ENCODE data around the gene NTN4.

NTN4 gene

DNA sequence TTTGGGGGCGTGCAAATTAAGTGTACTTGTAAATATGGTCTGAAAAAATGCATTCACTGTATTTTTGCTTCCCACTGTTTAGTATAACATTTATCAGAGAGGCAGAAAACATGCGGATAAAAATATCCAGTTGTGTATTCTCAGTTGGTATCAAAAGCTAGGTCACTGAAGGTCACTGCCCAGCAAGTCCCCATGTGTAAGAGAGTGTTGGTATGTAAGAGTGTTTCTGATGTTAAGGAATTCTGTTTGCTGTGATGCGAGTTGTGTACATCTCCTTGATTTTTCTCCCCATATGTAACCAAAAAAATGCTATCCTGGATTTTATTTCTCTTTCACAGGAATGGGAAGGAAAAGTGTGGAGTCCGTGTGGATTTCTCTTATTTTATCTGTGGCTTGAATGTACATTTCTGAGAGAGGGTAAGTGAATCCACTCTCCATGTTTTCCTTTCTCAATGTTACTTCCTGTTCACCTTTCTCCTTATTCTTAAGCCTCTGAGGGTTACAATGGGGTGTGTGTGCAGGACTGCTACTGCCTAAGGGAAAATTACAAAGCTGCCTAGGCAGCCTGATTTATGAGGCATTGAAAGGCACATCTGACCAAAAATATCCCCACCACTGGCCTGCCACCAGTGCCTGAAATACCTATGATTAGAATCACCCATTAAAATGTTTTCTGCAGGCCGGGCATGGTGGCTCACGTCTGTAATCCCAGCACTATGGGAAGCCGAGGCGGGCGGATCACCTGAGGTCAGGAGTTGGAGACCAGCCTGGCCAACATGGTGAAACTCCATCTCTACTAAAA lies 141.4 kb downstream of the NTN4 start:
- TF ChIP-seq ZFX (IDR thresholded peaks at IDR 0.05): no peak
- TF ChIP-seq CTCF (conservative IDR thresholded peaks at IDR 0.05): no peak
- no peak overlapping the region for H3K27ac ChIP-seq

- no peak overlapping the region for H3K27ac ChIP-seq
- TF ChIP-seq CTCF (conservative IDR thresholded peaks at IDR 0.05) (no peak), ZFX (IDR thresholded peaks at IDR 0.05) (no peak)
Observed at GRCh38 chr12:95646781-95647190, 143.8 kb downstream of the NTN4 start.

- TF ChIP-seq ZFX (IDR thresholded peaks at IDR 0.05) (no peak), CTCF (conservative IDR thresholded peaks at IDR 0.05) (no peak)
- H3K27ac ChIP-seq: no peak overlapping the region
Observed at GRCh38 chr12:95643256-95643655, 147.3 kb downstream of the NTN4 start.

DNA sequence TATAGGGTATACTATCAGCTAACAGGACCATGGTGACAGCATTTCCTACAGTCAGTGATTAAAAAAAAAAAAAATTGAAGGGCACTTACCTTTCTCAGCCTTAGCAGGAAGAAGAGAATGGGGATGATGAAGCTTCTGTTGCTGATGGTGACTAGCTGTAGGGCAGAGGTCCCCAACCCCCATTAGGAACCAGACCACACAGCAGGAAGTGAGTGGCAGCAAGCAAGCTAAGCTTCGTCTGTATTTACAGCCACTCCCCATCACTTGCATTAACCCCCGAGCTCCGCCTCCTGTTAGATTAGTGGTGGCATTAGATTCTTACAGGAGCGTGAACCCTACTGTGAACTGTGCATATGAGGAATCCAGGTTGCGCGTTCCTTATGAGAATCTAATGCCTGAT lies 148.0 kb downstream of the NTN4 start:
- TF ChIP-seq ZFX (IDR thresholded peaks at IDR 0.05) (no peak), CTCF (conservative IDR thresholded peaks at IDR 0.05) (no peak)
- H3K27ac ChIP-seq: no peak overlapping the region

DNA sequence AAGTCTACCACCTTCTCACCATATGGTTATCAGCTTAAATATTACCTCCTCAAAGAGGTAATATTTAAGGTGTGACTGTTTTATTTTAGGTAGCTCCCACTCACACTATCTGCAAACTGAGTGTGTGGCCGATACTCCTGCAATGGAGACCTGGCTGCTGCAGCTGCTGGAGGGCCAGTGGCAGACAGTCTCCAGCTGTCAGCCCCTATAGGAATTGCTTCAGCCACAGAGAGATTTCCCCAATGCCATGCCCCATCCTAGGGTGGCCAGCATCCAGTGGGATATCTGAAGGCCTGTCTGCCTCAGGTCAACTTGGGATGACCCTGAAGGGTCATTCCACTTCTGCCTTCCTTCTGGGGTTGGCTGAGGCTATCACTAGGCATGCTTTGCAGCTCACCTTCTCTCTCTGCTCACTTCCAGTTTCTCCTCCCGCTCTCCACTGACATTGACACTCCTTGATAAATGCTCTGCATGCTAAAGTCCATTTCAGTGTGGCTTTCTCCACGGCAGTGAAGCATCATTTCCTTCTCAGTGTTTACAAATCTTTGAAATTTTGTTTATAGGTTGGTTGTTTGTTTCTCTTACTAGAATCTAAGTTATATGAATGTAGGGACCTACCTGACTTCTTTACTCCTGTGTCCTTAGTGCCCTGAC lies 149.1 kb downstream of the NTN4 start:
- TF ChIP-seq CTCF (conservative IDR thresholded peaks at IDR 0.05) (no peak), ZFX (IDR thresholded peaks at IDR 0.05) (no peak)
- no peak overlapping the region for H3K27ac ChIP-seq

DNA sequence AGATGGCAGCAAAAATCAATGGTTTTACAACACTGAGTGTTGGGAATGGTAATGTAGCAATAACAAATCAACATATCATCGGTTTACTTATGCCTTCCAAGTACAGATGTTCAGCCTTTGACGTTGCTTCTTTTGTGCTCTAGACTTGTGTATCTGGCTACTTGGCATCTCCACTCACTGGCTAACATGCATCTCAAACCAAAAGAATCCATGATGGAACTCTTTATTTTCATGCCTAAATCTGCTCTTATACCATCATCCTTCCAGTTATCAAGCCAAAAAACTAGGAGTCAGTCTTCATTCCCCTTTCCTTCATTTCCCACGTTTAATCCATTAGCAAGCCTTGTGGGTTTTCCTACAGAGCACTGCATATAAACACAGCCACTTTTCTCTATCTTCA lies 150.0 kb downstream of the NTN4 start:
- H3K27ac ChIP-seq: no peak overlapping the region
- TF ChIP-seq ZFX (IDR thresholded peaks at IDR 0.05): no peak
- no peak for TF ChIP-seq CTCF (conservative IDR thresholded peaks at IDR 0.05)

DNA sequence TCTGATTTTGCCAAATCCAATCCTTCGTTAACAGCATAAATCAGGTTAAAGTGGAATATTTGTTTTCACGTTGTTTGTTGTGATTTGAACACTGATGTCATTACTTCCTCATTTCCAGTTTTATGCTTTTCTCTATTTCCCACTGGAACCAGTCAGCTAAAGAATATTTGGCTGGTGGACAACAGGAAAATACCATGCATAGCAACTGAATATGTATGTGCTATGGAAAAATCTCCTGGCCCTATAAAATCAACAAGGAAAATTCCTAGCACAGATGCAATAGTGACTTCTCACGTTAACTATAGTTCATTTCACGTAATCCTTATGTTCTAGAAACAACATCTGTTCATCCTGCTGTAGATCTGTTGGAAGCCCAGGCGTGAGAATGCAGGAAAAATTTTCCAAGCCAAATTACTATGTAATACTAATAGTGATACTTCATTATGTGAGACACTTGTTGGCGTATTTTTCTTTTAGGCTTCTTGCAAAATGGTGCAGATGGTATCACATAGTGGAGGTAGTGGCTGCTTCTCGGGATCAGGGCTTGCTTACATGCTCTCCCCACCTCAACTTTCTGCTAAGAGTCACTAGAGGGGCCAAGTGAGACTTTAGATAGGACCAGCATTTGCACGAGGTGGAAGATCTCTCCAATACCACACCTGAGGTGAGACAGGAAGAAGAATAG lies 153.0 kb downstream of the NTN4 start:
- TF ChIP-seq ZFX (IDR thresholded peaks at IDR 0.05): no peak
- no peak for TF ChIP-seq CTCF (conservative IDR thresholded peaks at IDR 0.05)
- H3K27ac ChIP-seq: no peak overlapping the region
